ENCODE data around the gene CLIP1.

DNA sequence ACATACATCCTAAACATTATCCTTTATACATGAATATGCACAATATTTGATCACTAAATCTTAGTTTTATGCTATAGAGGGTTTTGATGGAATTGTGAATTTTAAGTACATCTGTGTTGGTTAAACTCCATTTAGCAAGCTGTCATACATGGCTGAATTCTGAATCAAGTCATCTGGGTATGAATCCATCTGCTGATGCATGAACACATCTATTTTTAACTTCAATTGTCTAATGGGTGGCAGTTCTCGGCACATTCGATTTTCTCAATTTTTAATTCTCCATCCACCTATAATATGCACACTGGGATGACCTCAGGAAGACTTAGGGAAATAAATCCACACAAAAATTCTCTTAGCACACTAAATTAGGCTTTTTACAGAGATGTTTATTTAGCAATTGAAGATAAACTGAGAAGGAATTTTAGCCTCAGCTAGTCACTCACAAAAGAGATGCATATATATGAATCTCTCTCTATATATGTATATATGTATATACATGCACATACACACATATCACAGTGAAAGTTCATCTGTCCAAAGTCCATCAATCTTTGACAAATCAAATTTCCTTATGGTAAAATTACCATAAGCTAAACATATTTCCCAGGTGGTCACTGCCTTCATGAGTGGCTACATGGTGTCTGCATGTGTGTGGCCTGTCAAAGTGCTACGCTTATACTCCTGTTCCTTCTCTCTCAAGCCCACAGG, 111.7 kb downstream of the CLIP1 start:
- TF ChIP-seq, protein P1, sequence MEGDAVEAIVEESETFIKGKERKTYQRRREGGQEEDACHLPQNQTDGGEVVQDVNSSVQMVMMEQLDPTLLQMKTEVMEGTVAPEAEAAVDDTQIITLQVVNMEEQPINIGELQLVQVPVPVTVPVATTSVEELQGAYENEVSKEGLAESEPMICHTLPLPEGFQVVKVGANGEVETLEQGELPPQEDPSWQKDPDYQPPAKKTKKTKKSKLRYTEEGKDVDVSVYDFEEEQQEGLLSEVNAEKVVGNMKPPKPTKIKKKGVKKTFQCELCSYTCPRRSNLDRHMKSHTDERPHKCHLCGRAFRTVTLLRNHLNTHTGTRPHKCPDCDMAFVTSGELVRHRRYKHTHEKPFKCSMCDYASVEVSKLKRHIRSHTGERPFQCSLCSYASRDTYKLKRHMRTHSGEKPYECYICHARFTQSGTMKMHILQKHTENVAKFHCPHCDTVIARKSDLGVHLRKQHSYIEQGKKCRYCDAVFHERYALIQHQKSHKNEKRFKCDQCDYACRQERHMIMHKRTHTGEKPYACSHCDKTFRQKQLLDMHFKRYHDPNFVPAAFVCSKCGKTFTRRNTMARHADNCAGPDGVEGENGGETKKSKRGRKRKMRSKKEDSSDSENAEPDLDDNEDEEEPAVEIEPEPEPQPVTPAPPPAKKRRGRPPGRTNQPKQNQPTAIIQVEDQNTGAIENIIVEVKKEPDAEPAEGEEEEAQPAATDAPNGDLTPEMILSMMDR (optimal IDR thresholded peaks at IDR 0.05 in 1 of 3, IDR thresholded peaks at IDR 0.05 in 1 of 3, conservative IDR thresholded peaks at IDR 0.05 in 1 of 3; ENCODE audit: extremely low read depth in 1 of 3, insufficient read depth in 2 of 3, low read length in 3 of 3) = no peak
- no peak for TF ChIP-seq EZH2 (IDR thresholded peaks at IDR 0.05; ENCODE audit: low read length)
